Measurements from ENCODE around the gene HMG20A. TPM values are rescaled to one million over a fixed set of nuclear protein-coding genes. Genes with fewer than 3 reads are reported as not detected.

The HMG20A gene
- total RNA-seq, 2 donors from 2014 or later, result 49.8 to 58.2 TPM

DNA sequence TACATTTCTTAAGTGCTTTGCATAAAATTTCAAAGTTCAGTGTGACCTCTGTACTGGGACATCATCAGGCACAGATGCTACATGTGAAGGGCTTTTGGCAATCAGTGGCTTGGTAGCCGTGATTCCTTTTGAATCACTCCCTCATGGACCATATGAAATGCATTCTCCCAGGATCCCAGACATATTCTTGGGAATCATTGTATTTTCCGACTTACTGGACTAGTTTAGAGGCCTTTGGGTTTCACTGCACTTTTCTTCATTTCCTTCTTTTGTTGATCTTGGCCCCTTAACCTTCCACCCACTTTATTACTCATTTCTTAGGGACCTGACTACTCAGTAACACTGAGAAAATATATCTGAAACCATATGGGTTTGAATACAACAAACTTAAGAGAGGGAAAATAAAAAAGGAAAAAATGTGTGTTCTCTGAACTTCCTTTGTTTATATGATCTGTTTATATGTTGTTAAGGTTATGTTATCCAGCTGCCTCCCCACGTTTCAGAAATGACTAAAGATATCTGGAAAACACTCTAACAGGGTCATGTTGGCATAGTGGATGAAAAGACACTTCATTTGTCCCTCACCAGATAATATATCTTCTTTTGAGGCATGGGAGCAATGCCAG is 35.1 kb downstream of the HMG20A start:
- no peak overlapping the region for H3K4me3 ChIP-seq (ENCODE audit: low read length)
- H3K27me3 ChIP-seq (ENCODE audit: control insufficient read depth, insufficient read depth, low read length, poor library complexity, severe bottlenecking), result no peaks in the 10 kb centered on the region
- peaks cover 27% of the 10 kb centered on the region for H3K36me3 ChIP-seq (ENCODE audit: control insufficient read depth, insufficient read depth, low read length)
- H3K9ac ChIP-seq (ENCODE audit: extremely low read depth, low read length, poor library complexity, severe bottlenecking), result no peak overlapping the region
- no peak for DNase-seq
- TF ChIP-seq, protein P1, sequence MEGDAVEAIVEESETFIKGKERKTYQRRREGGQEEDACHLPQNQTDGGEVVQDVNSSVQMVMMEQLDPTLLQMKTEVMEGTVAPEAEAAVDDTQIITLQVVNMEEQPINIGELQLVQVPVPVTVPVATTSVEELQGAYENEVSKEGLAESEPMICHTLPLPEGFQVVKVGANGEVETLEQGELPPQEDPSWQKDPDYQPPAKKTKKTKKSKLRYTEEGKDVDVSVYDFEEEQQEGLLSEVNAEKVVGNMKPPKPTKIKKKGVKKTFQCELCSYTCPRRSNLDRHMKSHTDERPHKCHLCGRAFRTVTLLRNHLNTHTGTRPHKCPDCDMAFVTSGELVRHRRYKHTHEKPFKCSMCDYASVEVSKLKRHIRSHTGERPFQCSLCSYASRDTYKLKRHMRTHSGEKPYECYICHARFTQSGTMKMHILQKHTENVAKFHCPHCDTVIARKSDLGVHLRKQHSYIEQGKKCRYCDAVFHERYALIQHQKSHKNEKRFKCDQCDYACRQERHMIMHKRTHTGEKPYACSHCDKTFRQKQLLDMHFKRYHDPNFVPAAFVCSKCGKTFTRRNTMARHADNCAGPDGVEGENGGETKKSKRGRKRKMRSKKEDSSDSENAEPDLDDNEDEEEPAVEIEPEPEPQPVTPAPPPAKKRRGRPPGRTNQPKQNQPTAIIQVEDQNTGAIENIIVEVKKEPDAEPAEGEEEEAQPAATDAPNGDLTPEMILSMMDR (conservative IDR thresholded peaks at IDR 0.05), result no peak
- Mint-ChIP-seq H3K9me3 (no peaks in the 10 kb centered on the region), H3K36me3 (ENCODE audit: low read depth) (peaks cover 25% of the 10 kb centered on the region), H3K27ac (no peak overlapping the region), H3K27me3 (ENCODE audit: insufficient read depth) (no peaks in the 10 kb centered on the region), H3K4me1 (peaks cover 9% of the 10 kb centered on the region), H3K4me3 (no peak overlapping the region)
- H3K27ac ChIP-seq (ENCODE audit: low read depth, low read length), result no peak overlapping the region
- H3K9me3 ChIP-seq (ENCODE audit: control insufficient read depth, low read length), result peaks cover 6% of the 10 kb centered on the region
- WGBS, 2 experiments (ENCODE audit: insufficient coverage in 1 of 2, insufficient read length in 1 of 2), result 95 to 100% methylated on average over 1 to 3 of the region's 3 CpGs
- no peaks in the 10 kb centered on the region for H3K4me1 ChIP-seq (ENCODE audit: control insufficient read depth, insufficient read depth, low read length)

DNA sequence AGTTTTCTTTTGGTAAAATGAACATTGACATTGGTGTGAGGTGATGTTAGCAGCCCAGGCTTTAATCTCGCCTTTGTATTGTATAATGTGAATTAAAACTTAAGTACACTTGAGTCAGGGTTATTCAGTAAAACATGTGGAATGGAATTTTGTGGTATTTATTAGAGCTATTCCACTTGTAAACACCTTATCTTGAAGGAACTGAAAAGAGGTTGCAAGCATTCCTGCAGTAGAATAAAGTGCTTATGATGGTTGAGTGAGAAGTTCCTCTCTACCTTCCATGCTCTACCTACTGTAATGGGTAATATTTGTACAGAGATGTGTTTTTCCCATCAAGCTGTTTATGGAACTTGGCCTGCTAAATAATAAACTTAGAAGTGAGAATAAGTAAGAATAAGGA is 36.1 kb downstream of the HMG20A start:
- H3K36me3 ChIP-seq (ENCODE audit: control insufficient read depth, insufficient read depth, low read length), result peaks cover 25% of the 10 kb centered on the region
- no peak overlapping the region for H3K4me3 ChIP-seq (ENCODE audit: low read length)
- Mint-ChIP-seq H3K4me3 (no peak overlapping the region), H3K4me1 (peaks cover 9% of the 10 kb centered on the region), H3K27ac (no peak overlapping the region), H3K9me3 (no peaks in the 10 kb centered on the region), H3K27me3 (ENCODE audit: insufficient read depth) (no peaks in the 10 kb centered on the region), H3K36me3 (ENCODE audit: low read depth) (peaks cover 21% of the 10 kb centered on the region)
- 92 to 100% methylated on average over 1 of the region's 1 CpG for WGBS, 2 experiments (ENCODE audit: insufficient coverage in 1 of 2, insufficient read length in 1 of 2)
- TF ChIP-seq, protein P1 (conservative IDR thresholded peaks at IDR 0.05), result no peak
- no peak overlapping the region for H3K9ac ChIP-seq (ENCODE audit: extremely low read depth, low read length, poor library complexity, severe bottlenecking)
- no peaks in the 10 kb centered on the region for H3K4me1 ChIP-seq (ENCODE audit: control insufficient read depth, insufficient read depth, low read length)
- no peaks in the 10 kb centered on the region for H3K9me3 ChIP-seq (ENCODE audit: control insufficient read depth, low read length)
- no peak overlapping the region for H3K27ac ChIP-seq (ENCODE audit: low read depth, low read length)
- no peaks in the 10 kb centered on the region for H3K27me3 ChIP-seq (ENCODE audit: control insufficient read depth, insufficient read depth, low read length, poor library complexity, severe bottlenecking)
- no peak for DNase-seq

DNA sequence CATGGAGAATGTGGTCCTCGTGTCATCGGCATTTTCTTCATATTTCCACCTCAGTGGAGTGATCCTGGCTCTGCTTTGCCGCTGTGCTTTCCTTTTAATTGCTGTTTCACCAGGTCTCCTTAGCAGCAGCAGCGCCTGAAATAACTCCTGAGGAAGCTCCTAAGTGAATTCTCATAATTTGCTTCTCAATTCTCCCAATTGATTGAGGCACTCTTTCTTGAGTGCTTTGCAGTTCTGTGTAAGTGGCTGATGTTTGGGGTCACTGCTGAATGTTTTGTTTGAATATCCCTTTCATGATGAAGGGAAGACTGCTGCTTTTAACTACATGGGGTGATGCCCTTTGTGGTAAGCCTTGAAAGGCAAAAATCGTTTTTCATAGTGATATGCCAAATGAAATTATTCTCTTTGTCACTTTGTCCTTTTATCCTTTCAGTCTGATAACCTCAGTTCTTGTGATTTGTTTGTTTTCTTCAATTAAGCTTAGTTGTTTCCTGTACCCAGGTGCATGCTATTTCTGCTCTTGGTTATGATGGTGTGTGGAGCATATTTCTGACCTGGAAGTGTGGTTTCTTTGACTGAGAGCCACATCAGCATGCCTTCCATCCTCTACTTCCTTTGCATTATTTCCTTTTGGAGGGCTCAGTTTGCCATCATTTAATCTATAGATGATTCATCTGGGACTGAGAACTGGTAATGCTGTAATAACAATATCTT is 36.7 kb downstream of the HMG20A start:
- H3K4me1 ChIP-seq (ENCODE audit: control insufficient read depth, insufficient read depth, low read length), result no peaks in the 10 kb centered on the region
- Mint-ChIP-seq H3K27ac (no peak overlapping the region), H3K36me3 (ENCODE audit: low read depth) (peaks cover 21% of the 10 kb centered on the region), H3K4me1 (peaks cover 9% of the 10 kb centered on the region), H3K27me3 (ENCODE audit: insufficient read depth) (no peaks in the 10 kb centered on the region), H3K9me3 (no peaks in the 10 kb centered on the region), H3K4me3 (no peak overlapping the region)
- no peaks in the 10 kb centered on the region for H3K9me3 ChIP-seq (ENCODE audit: control insufficient read depth, low read length)
- H3K9ac ChIP-seq (ENCODE audit: extremely low read depth, low read length, poor library complexity, severe bottlenecking), result no peak overlapping the region
- H3K27me3 ChIP-seq (ENCODE audit: control insufficient read depth, insufficient read depth, low read length, poor library complexity, severe bottlenecking), result no peaks in the 10 kb centered on the region
- DNase-seq, result no peak
- H3K4me3 ChIP-seq (ENCODE audit: low read length), result no peak overlapping the region
- TF ChIP-seq, protein P1 (conservative IDR thresholded peaks at IDR 0.05), result no peak
- peaks cover 25% of the 10 kb centered on the region for H3K36me3 ChIP-seq (ENCODE audit: control insufficient read depth, insufficient read depth, low read length)
- no peak overlapping the region for H3K27ac ChIP-seq (ENCODE audit: low read depth, low read length)
- 89 to 90% methylated on average over 5 of the region's 5 CpGs for WGBS, 2 experiments (ENCODE audit: insufficient coverage in 1 of 2, insufficient read length in 1 of 2)
